T-helper 22 cell (primary cell): ENCODE results near the gene ASCC3.

Experiments used
- DNase-seq: peaks from one replicate; pipeline ENCODE4 v3.0.0-alpha.2; 2020; ENCODE audit warnings: low read depth

ASCC3 gene

GRCh38 chr6:100464903-100465700, 416.0 kb downstream of the ASCC3 start, which contains the start of gene SIM1:
TSS of gene SIM1 (minus strand) at chr6:100464921. CDS start at chr6:100463468, 1,453 bp downstream.
- DNase-seq, result no peak

GRCh38 chr6:100464162-100464851, 416.8 kb downstream of the ASCC3 start:
- no peak for DNase-seq

- no peak for DNase-seq
These were observed 417.4 kb downstream of the ASCC3 start for GRCh38 chr6:100463630-100464161.

GRCh38 chr6:100462706-100463629, 418.2 kb downstream of the ASCC3 start:
- DNase-seq, result no peak

GRCh38 chr6:100461917-100462705, 419.0 kb downstream of the ASCC3 start:
- DNase-seq, result no peak

- DNase-seq, result no peak
These were observed 419.7 kb downstream of the ASCC3 start for GRCh38 chr6:100461278-100461916.

GRCh38 chr6:100460650-100461204, 420.4 kb downstream of the ASCC3 start:
- no peak for DNase-seq

- DNase-seq, result no peak
These were observed 421.4 kb downstream of the ASCC3 start for GRCh38 chr6:100459592-100460184.

GRCh38 chr6:100458841-100459591, 422.1 kb downstream of the ASCC3 start:
- DNase-seq, result no peak
